IMR-90 (cell line): ENCODE data around the gene EFHB. TPM values are rescaled to one million over a fixed set of nuclear protein-coding genes. Genes with fewer than 3 reads are reported as not detected.

ENCODE experiments used
- ATAC-seq: fragments of 200-7000 bp; cut with Tn5 transposase; 2 replicates; pipeline ENCODE4 v1.9.1; 2020; ENCODE audit warnings: low read depth, mild to moderate bottlenecking, moderate library complexity
- BruUV-seq: library from RNA; stranded (reverse); fragments of 400-500 nt; replicated peaks from 2 replicates; lab custom pipeline; 2021; lab: Mats Ljungman, UMichigan
- CTCF ChIA-PET: fragments of 300-600 bp; formaldehyde crosslinking; extraction: SDS; loops from one replicate; lab custom pipeline; 2021; ENCODE audit warnings: antibody characterized with exemption; lab: Yijun Ruan, JAX
- POLR2A ChIA-PET: fragments of 300-600 bp; sonication (Branson Sonifier 250); formaldehyde crosslinking; loops from one replicate; lab custom pipeline; 2022; ENCODE audit warnings: antibody characterized with exemption; ENCODE audit not compliant: unreplicated experiment; lab: Charles Lee
- DNase-seq: peaks from one replicate; pipeline ENCODE4 v3.0.0; 2013
- H2AFZ ChIP-seq: replicated peaks from 2 replicates; pipeline ENCODE3; 2013; ENCODE audit warnings: low read length, mild to moderate bottlenecking; ENCODE audit not compliant: poor library complexity
- H2AK5ac ChIP-seq: 2 replicates; pipeline ENCODE4 v1.6.1; 2013; ENCODE audit warnings: low read depth, low read length, inconsistent platforms
- H2AK9ac ChIP-seq: replicated peaks from 2 replicates; pipeline ENCODE3; 2013; ENCODE audit warnings: mild to moderate bottlenecking, low read depth, low read length, moderate library complexity; ENCODE audit not compliant: poor library complexity
- H2BK120ac ChIP-seq: 2 replicates; pipeline ENCODE4 v1.6.1; 2013; ENCODE audit warnings: low read depth, low read length, inconsistent platforms
- H2BK15ac ChIP-seq: 3 replicates; pipeline ENCODE4 v1.6.1; 2013; ENCODE audit warnings: low read depth, low read length, inconsistent platforms
- H2BK20ac ChIP-seq: 2 replicates; pipeline ENCODE4 v1.6.1; 2013; ENCODE audit warnings: low read depth, mild to moderate bottlenecking, inconsistent platforms, low read length, moderate library complexity
- H2BK5ac ChIP-seq: 2 replicates; pipeline ENCODE4 v1.6.1; 2013; ENCODE audit warnings: mild to moderate bottlenecking, low read depth, low read length, inconsistent platforms; ENCODE audit not compliant: poor library complexity, severe bottlenecking
- H3K14ac ChIP-seq: replicated peaks from 2 replicates; pipeline ENCODE4 v1.6.1; 2013; ENCODE audit warnings: low read depth, low read length, inconsistent platforms
- H3K18ac ChIP-seq: 2 replicates; pipeline ENCODE4 v1.6.1; 2013; ENCODE audit warnings: low read depth, low read length, control low read depth
- H3K23ac ChIP-seq: 2 replicates; pipeline ENCODE4 v1.6.1; 2013; ENCODE audit warnings: low read depth, low read length, inconsistent platforms
- H3K27ac ChIP-seq: 2 replicates; pipeline ENCODE4 v1.5.1; 2013; ENCODE audit warnings: mild to moderate bottlenecking, control low read depth, low read length; ENCODE audit not compliant: insufficient read depth
- H3K27me3 ChIP-seq: 2 replicates; pipeline ENCODE4 v1.6.1; 2013; ENCODE audit warnings: low read length; ENCODE audit not compliant: control insufficient read depth, insufficient read depth
- H3K36me3 ChIP-seq: 2 replicates; pipeline ENCODE4 v1.6.1; 2013; ENCODE audit warnings: low read length, mixed read lengths; ENCODE audit not compliant: control insufficient read depth, insufficient read depth
- H3K4ac ChIP-seq: 2 replicates; pipeline ENCODE4 v1.6.1; 2013; ENCODE audit warnings: low read depth, low read length, inconsistent platforms
- H3K4me1 ChIP-seq: 2 replicates; pipeline ENCODE4 v1.6.1; 2013; ENCODE audit warnings: low read length, mixed read lengths; ENCODE audit not compliant: control insufficient read depth, insufficient read depth
- H3K4me2 ChIP-seq: 2 replicates; pipeline ENCODE4 v1.6.1; 2013; ENCODE audit warnings: low read depth, mild to moderate bottlenecking, control low read depth, low read length, moderate library complexity
- H3K4me3 ChIP-seq: 2 replicates; pipeline ENCODE4 v1.5.1; 2013; ENCODE audit warnings: low read depth, mild to moderate bottlenecking, control low read depth, low read length, moderate library complexity; ENCODE audit not compliant: insufficient read depth
- H3K56ac ChIP-seq: 2 replicates; pipeline ENCODE4 v1.6.1; 2013; ENCODE audit warnings: low read length, inconsistent platforms; ENCODE audit not compliant: insufficient read depth; ENCODE audit errors: extremely low read depth
- H3K79me1 ChIP-seq, 2 experiments: 2 replicates each; pipeline ENCODE4 v1.6.1; 2013; ENCODE audit warnings: low read length in 2 of 2, inconsistent platforms in 1 of 2, low read depth in 1 of 2
- H3K9ac ChIP-seq: 2 replicates; pipeline ENCODE4 v1.6.1; 2013; ENCODE audit warnings: low read depth, low read length, control low read depth
- H3K9me1 ChIP-seq: 2 replicates; pipeline ENCODE4 v1.6.1; 2013; ENCODE audit warnings: low read length, inconsistent platforms; ENCODE audit not compliant: insufficient read depth
- H3K9me3 ChIP-seq: 2 replicates; pipeline ENCODE4 v1.6.1; 2013; ENCODE audit warnings: low read length; ENCODE audit not compliant: control insufficient read depth, insufficient read depth
- H4K20me1 ChIP-seq: 2 replicates; pipeline ENCODE4 v1.6.1; 2013; ENCODE audit warnings: low read length, inconsistent platforms; ENCODE audit not compliant: insufficient read depth
- H4K5ac ChIP-seq: 2 replicates; pipeline ENCODE4 v1.6.1; 2013; ENCODE audit warnings: mild to moderate bottlenecking, low read depth, low read length, control low read depth
- H4K8ac ChIP-seq, 2 experiments: 2 replicates each; pipeline ENCODE4 v1.6.1; 2013; ENCODE audit warnings: low read depth in 2 of 2, low read length in 2 of 2, control low read depth in 1 of 2, inconsistent platforms in 1 of 2
- H4K91ac ChIP-seq: 2 replicates; pipeline ENCODE4 v1.6.1; 2013; ENCODE audit warnings: low read depth, low read length, inconsistent platforms; ENCODE audit not compliant: insufficient read depth
- CEBPB ChIP-seq: IDR thresholded peaks from 2 replicates; pipeline ENCODE4 v1.6.1; 2012; ENCODE audit warnings: low read depth, low read length, improper control_type of control experiment
- CHD1 ChIP-seq: IDR thresholded peaks from 2 replicates; pipeline ENCODE4 v1.6.1; 2012; ENCODE audit warnings: low read depth, low read length, improper control_type of control experiment
- CTCF ChIP-seq: conservative IDR thresholded peaks from 2 replicates; pipeline ENCODE4 v1.5.1; 2012; ENCODE audit warnings: mild to moderate bottlenecking, low read depth, low read length, improper control_type of control experiment
- ELK1 ChIP-seq: fragments of 150-350 bp; IDR thresholded peaks from 2 replicates; pipeline ENCODE4 v1.6.1; 2016; ENCODE audit warnings: low read depth, mild to moderate bottlenecking, low read length, moderate library complexity, borderline replicate concordance
- FOS ChIP-seq: fragments of 150-350 bp; IDR thresholded peaks from 2 replicates; pipeline ENCODE4 v1.6.1; 2016; ENCODE audit warnings: low read depth, low read length
- MAFK ChIP-seq: IDR thresholded peaks from 2 replicates; pipeline ENCODE4 v1.6.1; 2012; ENCODE audit warnings: low read depth, low read length, improper control_type of control experiment
- MAZ ChIP-seq: IDR thresholded peaks from 2 replicates; pipeline ENCODE4 v1.6.1; 2012; ENCODE audit warnings: low read depth, mild to moderate bottlenecking, low read length, improper control_type of control experiment, moderate library complexity, borderline replicate concordance
- SMC3 ChIP-seq: fragments of 150-350 bp; IDR thresholded peaks from 2 replicates; pipeline ENCODE4 v1.6.1; 2016; ENCODE audit warnings: low read depth, mild to moderate bottlenecking, antibody characterized with exemption, low read length, moderate library complexity
- USF2 ChIP-seq: fragments of 150-350 bp; IDR thresholded peaks from 2 replicates; pipeline ENCODE4 v1.6.1; 2017; ENCODE audit warnings: mild to moderate bottlenecking, antibody characterized with exemption, low read length, low read depth
- WGBS, 2 experiments: methylation state at CpG; one replicate each; pipeline versions ENCODE4 v1.1.5 to v1.1.7; 2013; ENCODE audit warnings: missing lambda C conversion rate in 2 of 2; ENCODE audit not compliant: insufficient read length in 1 of 2; ENCODE audit errors: extremely low coverage in 2 of 2; 5-methylcytosine and 5-hydroxymethylcytosine counted together
- dilution Hi-C: fragments of 300-500 bp; cut with HindIII; formaldehyde crosslinking; loops from one replicate; pipeline ENCODE4 v1.14.3; 2018; ENCODE audit warnings: low sequenced_read_pairs; ENCODE audit not compliant: unreplicated experiment
- in situ Hi-C: fragments of 300-500 bp; cut with MboI; formaldehyde crosslinking; loops from 3 replicates; pipeline ENCODE4 v1.14.3; 2019; ENCODE audit warnings: low sequenced_read_pairs, inconsistent platforms, mixed read lengths
- intact Hi-C: fragments of 100-400 bp; cut with micrococcal nuclease; formaldehyde crosslinking; loops from 2 replicates; pipeline ENCODE4 v1.10.0; 2022
- polyA plus RNA-seq, 3 experiments: library from polyadenylated mRNA; depleted of rRNA; stranded (reverse); fragments of >200 nt; gene quantifications; 2 replicates each; pipeline ENCODE4 v1.2.3, GENCODE V29; 2012; ENCODE audit warnings: low replicate concordance in 1 of 3
- total RNA-seq: library from RNA; depleted of rRNA; stranded (reverse); fragments of >200 nt; gene quantifications from 2 replicates; pipeline ENCODE4 v1.2.3, GENCODE V29; 2012

Gene EFHB
- total and polyA plus RNA-seq, 2 of the 4 experiments (the other 2 are of a cell fraction): under 0.01 to 1.0 TPM

- H4K20me1 ChIP-seq: no peaks in the 10 kb centered on the region
- no peaks in the 10 kb centered on the region for H3K9me3 ChIP-seq
- no CpG with 5 or more reads among the region's 4 CpGs for WGBS, 2 experiments
- CTCF ChIA-PET: no interaction called here
- in situ Hi-C loops (no loop called here), intact Hi-C loops (no loop called here), dilution Hi-C loops (no loop called here)
- H3K56ac ChIP-seq: no peak overlapping the region
- no peaks in the 10 kb centered on the region for H3K27me3 ChIP-seq
- H2BK120ac ChIP-seq: no peak overlapping the region
- no peak for TF ChIP-seq FOS
- no peak for TF ChIP-seq MAFK
- no peak for TF ChIP-seq SMC3
- no peak for TF ChIP-seq CHD1
- no peak for TF ChIP-seq CEBPB
- no peak for TF ChIP-seq CTCF
- no peak for TF ChIP-seq ELK1
- TF ChIP-seq MAZ: no peak
- TF ChIP-seq USF2: no peak
- no peak overlapping the region for H3K4me3 ChIP-seq
- H3K27ac ChIP-seq: no peak overlapping the region
- no peaks in the 10 kb centered on the region for H3K4me1 ChIP-seq
- no peak overlapping the region for H3K4ac ChIP-seq
- DNase-seq (no peak), ATAC-seq (no peak)
- no peak overlapping the region for H2AK9ac ChIP-seq
- no peaks in the 10 kb centered on the region for H3K36me3 ChIP-seq
- no peak overlapping the region for H3K23ac ChIP-seq
- POLR2A ChIA-PET: no interaction called here
- H2AFZ ChIP-seq: no peak overlapping the region
- H3K79me1 ChIP-seq: no peaks in the 10 kb centered on the region
- H3K18ac ChIP-seq: no peak overlapping the region
- no peak overlapping the region for H4K91ac ChIP-seq
- H3K4me2 ChIP-seq: no peak overlapping the region
- no peak overlapping the region for H4K8ac ChIP-seq
- H2BK20ac ChIP-seq: no peak overlapping the region
- H2AK5ac ChIP-seq: no peak overlapping the region
- no peak overlapping the region for H3K9ac ChIP-seq
- no peak overlapping the region for H2BK15ac ChIP-seq
- BruUV-seq: no TSS peak
- H2BK5ac ChIP-seq: no peak overlapping the region
- no peaks in the 10 kb centered on the region for H3K9me1 ChIP-seq
- no peak overlapping the region for H4K5ac ChIP-seq
- no peak overlapping the region for H3K14ac ChIP-seq
Measured at GRCh38 chr3:19920401-19921080, 13.5 kb downstream of the EFHB start.
